HepG2 (cell line): ENCODE results near the gene SLC25A17. TPM values are rescaled to one million over a fixed set of nuclear protein-coding genes. Genes with fewer than 3 reads are reported as not detected.

ENCODE experiments used
- ARID5B ChIP-seq: IDR thresholded peaks from 2 replicates; pipeline ENCODE4 v1.4.0; 2020; ENCODE audit warnings: mild to moderate bottlenecking, missing genetic modification reagents
- ATF7-NPFF ChIP-seq: sonication (generic); formaldehyde crosslinking; IDR thresholded peaks from 2 replicates; pipeline ENCODE4 v1.8.1; 2023; ENCODE audit warnings: mild to moderate bottlenecking, low read depth, missing genetic modification reagents, moderate library complexity
- CEBPG ChIP-seq: IDR thresholded peaks from 2 replicates; pipeline ENCODE4 v1.6.1; 2016
- DR1 ChIP-seq: sonication (generic); formaldehyde crosslinking; IDR thresholded peaks from 2 replicates; pipeline ENCODE4 v1.8.0; 2021; ENCODE audit warnings: mild to moderate bottlenecking, missing genetic modification reagents, inconsistent platforms
- FOSL1 ChIP-seq: sonication (generic); formaldehyde crosslinking; IDR thresholded peaks from 2 replicates; pipeline ENCODE4 v1.9.0; 2021; ENCODE audit warnings: missing genetic modification reagents, borderline replicate concordance
- FOXK1 ChIP-seq: sonication (generic); formaldehyde crosslinking; IDR thresholded peaks from 2 replicates; pipeline ENCODE4 v1.4.0; 2020; ENCODE audit warnings: low read depth, missing genetic modification reagents, borderline replicate concordance
- GATAD1 ChIP-seq: IDR thresholded peaks from 2 replicates; pipeline ENCODE4 v1.6.1; 2016; ENCODE audit warnings: missing genetic modification reagents, missing compliant biosample characterization
- NCOA2 ChIP-seq: sonication (generic); formaldehyde crosslinking; IDR thresholded peaks from 2 replicates; pipeline ENCODE4 v1.8.0; 2022; ENCODE audit warnings: inconsistent platforms
- NR2F6 ChIP-seq, 2 experiments: IDR thresholded peaks; 2 replicates each; pipeline ENCODE4 v1.6.1; 2016; ENCODE audit warnings: antibody characterized with exemption in 1 of 2, mild to moderate bottlenecking in 1 of 2
- PITX1 ChIP-seq: sonication (generic); formaldehyde crosslinking; IDR thresholded peaks from 2 replicates; pipeline ENCODE4 v1.5.1; 2020; ENCODE audit warnings: mild to moderate bottlenecking, missing genetic modification reagents
- PTBP1 ChIP-seq: fragments of 200-400 bp; formaldehyde crosslinking; IDR thresholded peaks from 2 replicates; pipeline ENCODE4 v1.6.1; 2018; ENCODE audit warnings: low read length, low read depth; ENCODE audit not compliant: poor library complexity, severe bottlenecking
- SOX13 ChIP-seq, 3 experiments: fragments of 450-650 bp in 1 of 3; sonication (generic) in 1 of 3; formaldehyde crosslinking in 1 of 3; IDR thresholded peaks in 2 of 3; conservative IDR thresholded peaks in 1 of 3; 2 replicates each; pipeline versions ENCODE4 v1.5.0 to v1.6.1; 2016 to 2020; ENCODE audit warnings: antibody characterized with exemption in 1 of 3, mild to moderate bottlenecking in 1 of 3, missing compliant biosample characterization in 1 of 3, missing genetic modification reagents in 1 of 3, moderate library complexity in 1 of 3
- TGIF2 ChIP-seq: IDR thresholded peaks from 2 replicates; pipeline ENCODE4 v1.6.1; 2016; ENCODE audit warnings: control low read depth, missing compliant biosample characterization
- THRA ChIP-seq: sonication (generic); formaldehyde crosslinking; IDR thresholded peaks from 2 replicates; pipeline ENCODE4 v1.4.0; 2020; ENCODE audit warnings: missing genetic modification reagents, borderline replicate concordance
- ZNF12 ChIP-seq: sonication (generic); formaldehyde crosslinking; IDR thresholded peaks from 2 replicates; pipeline ENCODE4 v1.5.0; 2020; ENCODE audit warnings: missing genetic modification reagents
- ZNF160 ChIP-seq: sonication (generic); formaldehyde crosslinking; IDR thresholded peaks from 2 replicates; pipeline ENCODE4 v1.8.0; 2022; ENCODE audit warnings: mild to moderate bottlenecking, inconsistent platforms, missing genetic modification reagents
- ZNF253 ChIP-seq: sonication (generic); formaldehyde crosslinking; IDR thresholded peaks from 2 replicates; pipeline ENCODE4 v1.8.0; 2022; ENCODE audit warnings: mild to moderate bottlenecking, missing genetic modification reagents, borderline replicate concordance
- ZNF576 ChIP-seq: sonication (generic); formaldehyde crosslinking; IDR thresholded peaks from 2 replicates; pipeline ENCODE4 v1.4.0; 2020; ENCODE audit warnings: mild to moderate bottlenecking, missing genetic modification reagents
- ZNF607 ChIP-seq: sonication (generic); formaldehyde crosslinking; IDR thresholded peaks from 2 replicates; pipeline ENCODE4 v1.5.1; 2020; ENCODE audit warnings: missing genetic modification reagents, mild to moderate bottlenecking, borderline replicate concordance
- ZNF740 ChIP-seq: sonication (generic); formaldehyde crosslinking; IDR thresholded peaks from 2 replicates; pipeline ENCODE4 v1.4.0; 2020; ENCODE audit warnings: missing genetic modification reagents
- ZNF777 ChIP-seq: sonication (generic); formaldehyde crosslinking; IDR thresholded peaks from 2 replicates; pipeline ENCODE4 v1.4.0; 2020; ENCODE audit warnings: missing genetic modification reagents
- polyA plus RNA-seq, 8 experiments: library from polyadenylated mRNA; depleted of rRNA in 3 of 8; stranded (reverse) in 7 of 8; unstranded in 1 of 8; fragments of >200 nt; fragmentation: Illumina TruSeq in 4 of 8; extraction: Trizol in 4 of 8; gene quantifications; 2 replicates each; pipeline versions ENCODE4 v1.2.1 to v1.2.3, GENCODE V29; 2011 to 2016; ENCODE audit warnings: low read depth in 4 of 8, missing spikeins in 1 of 8, mixed read lengths in 1 of 8; ENCODE audit not compliant: insufficient read depth in 1 of 8
- total RNA-seq, 5 experiments: library from RNA; depleted of rRNA; stranded (reverse); fragments of >200 nt; fragmentation: Illumina TruSeq; extraction: Trizol; gene quantifications; 2 replicates each; pipeline ENCODE4 v1.2.3, GENCODE V29; 2016; ENCODE audit warnings: low read depth in 1 of 5
- TF ChIP-seq, protein P1 (sequence below): sonication (generic); formaldehyde crosslinking; IDR thresholded peaks from 2 replicates; pipeline ENCODE4 v1.5.0; 2020; ENCODE audit warnings: missing genetic modification reagents

SLC25A17 gene
- total and polyA plus RNA-seq, 2 of the 13 experiments (the other 11 are each of a cell fraction or from before 2014, with no cell fraction given) = 15.7 to 27.9 TPM

GRCh38 chr22:40856513-40857308, 37.6 kb upstream of the SLC25A17 start, which contains the start of the genes ST13 and XPNPEP3 (continued):
- TF ChIP-seq FOXK1 (CRISPR knock-in tag) (peak; percentile 75), ZNF607 (CRISPR knock-in tag) (peak; percentile 66; the same call in 1 of the 2 replicates), SOX13 (IDR thresholded peaks at IDR 0.05) (no peak), SOX13 (CRISPR knock-in tag; conservative IDR thresholded peaks at IDR 0.05 in 1 of 2, IDR thresholded peaks at IDR 0.05 in 1 of 2) (peak in 1 of 2 experiments; percentile 15; a peak in 1 of 4 replicates), ZNF12 (CRISPR knock-in tag) (0 out of 2 replicates have a peak, but pooled peaks have one; percentile 26), ARID5B (CRISPR knock-in tag) (peak; percentile 5), NR2F6 (IDR thresholded peaks at IDR 0.05) (no peak), NR2F6 (CRISPR knock-in tag; IDR thresholded peaks at IDR 0.05) (peak; percentile 12; the same call in 1 of the 2 replicates), NCOA2 (CRISPR knock-in tag) (peak; percentile 64), ZNF253 (peak; percentile 53; the same call in 1 of the 2 replicates), ATF7-NPFF (CRISPR knock-in tag) (no peak; the same call in 1 of the 2 replicates), GATAD1 (peak; percentile 97), DR1 (CRISPR knock-in tag) (peak; percentile 27; the same call in 1 of the 2 replicates), ZNF576 (CRISPR knock-in tag) (no peak), CEBPG (CRISPR knock-in tag) (peak; percentile 34; the same call in 1 of the 2 replicates), ZNF740 (no peak; the same call in 1 of the 2 replicates), TGIF2 (CRISPR knock-in tag) (peak; percentile 70; the same call in 1 of the 2 replicates), THRA (CRISPR knock-in tag) (0 out of 2 replicates have a peak, but pooled peaks have one; percentile 12), ZNF160 (CRISPR knock-in tag) (peak; percentile 55), PITX1 (peak; percentile 30; the same call in 1 of the 2 replicates), PTBP1 (peak; percentile 77), FOSL1 (CRISPR knock-in tag) (no peak), ZNF777 (CRISPR knock-in tag) (peak; percentile 58; the same call in 1 of the 2 replicates)
- TF ChIP-seq, protein P1, sequence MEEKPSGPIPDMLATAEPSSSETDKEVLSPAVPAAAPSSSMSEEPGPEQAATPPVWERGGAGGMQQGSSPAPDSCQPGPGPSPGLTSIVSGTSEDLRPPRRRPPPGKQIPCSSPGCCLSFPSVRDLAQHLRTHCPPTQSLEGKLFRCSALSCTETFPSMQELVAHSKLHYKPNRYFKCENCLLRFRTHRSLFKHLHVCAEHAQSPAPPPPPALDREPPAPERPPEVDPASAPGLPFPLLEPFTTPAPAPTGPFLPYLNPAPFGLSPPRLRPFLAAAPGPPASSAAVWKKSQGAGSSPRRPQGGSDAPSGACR (CRISPR knock-in tag) = peak; percentile 62; the same call in 1 of the 2 replicates
